GM10266 (cell line): ENCODE data around the gene DSG1.
A peak's percentile ranks its signal among the peaks of the same experiment; 100 is the strongest.
"Not testable (repeated sequence)": the region's sequence is repeated elsewhere in the genome, so short reads cannot be mapped to it uniquely, and the experiment has no call there.

Experiments
- DNase-seq: peaks from one replicate; pipeline ENCODE4 v3.0.0; 2012; ENCODE audit errors: extremely low spot score
- CTCF ChIP-seq: IDR thresholded peaks from 2 replicates; pipeline ENCODE4 v1.5.1; 2012; ENCODE audit warnings: mild to moderate bottlenecking, low read depth; ENCODE audit not compliant: control insufficient read depth, insufficient read depth; ENCODE audit errors: missing control alignments

Gene DSG1

GRCh38 chr18:31343454-31343853 is 25.5 kb downstream of the DSG1 start:
- no peak for TF ChIP-seq CTCF

GRCh38 chr18:31353336-31353735 is 35.4 kb downstream of the DSG1 start:
- not testable (repeated sequence) for DNase-seq

More at GRCh38 chr18:31343454-31343853, 25.5 kb downstream of the DSG1 start:
- DNase-seq: no peak

GRCh38 chr18:31354990-31355389 is 37.0 kb downstream of the DSG1 start:
- no peak for DNase-seq
- no peak for TF ChIP-seq CTCF

- no peak for TF ChIP-seq CTCF
- DNase-seq: peak; percentile 4
These were observed 38.1 kb downstream of the DSG1 start for GRCh38 chr18:31356025-31356424.

- no peak for TF ChIP-seq CTCF
- no peak for DNase-seq
These were observed 46.2 kb downstream of the DSG1 start for GRCh38 chr18:31364190-31364589.

GRCh38 chr18:31369478-31369877 is 51.5 kb downstream of the DSG1 start:
- DNase-seq: no peak
- TF ChIP-seq CTCF: no peak

- no peak for DNase-seq
- TF ChIP-seq CTCF: no peak
These were observed 54.0 kb downstream of the DSG1 start for GRCh38 chr18:31371989-31372388.

- DNase-seq: no peak
- no peak for TF ChIP-seq CTCF
These were observed 55.7 kb downstream of the DSG1 start for GRCh38 chr18:31373641-31374040.
